Fibroblast of skin of left quadriceps (primary cell): ENCODE results near the gene LPIN1.
A peak's percentile ranks its signal among the peaks of the same experiment; 100 is the strongest.

Source experiments
- DNase-seq, 2 experiments: peaks; one replicate each; pipeline ENCODE4 v3.0.0-alpha.2; 2013; ENCODE audit warnings: low read depth in 2 of 2

LPIN1 gene

GRCh38 chr2:11762031-11762430, 15.6 kb downstream of the LPIN1 start:
- no peak for DNase-seq

GRCh38 chr2:11762799-11763461, 16.5 kb downstream of the LPIN1 start:
- DNase-seq, result no peak

DNA sequence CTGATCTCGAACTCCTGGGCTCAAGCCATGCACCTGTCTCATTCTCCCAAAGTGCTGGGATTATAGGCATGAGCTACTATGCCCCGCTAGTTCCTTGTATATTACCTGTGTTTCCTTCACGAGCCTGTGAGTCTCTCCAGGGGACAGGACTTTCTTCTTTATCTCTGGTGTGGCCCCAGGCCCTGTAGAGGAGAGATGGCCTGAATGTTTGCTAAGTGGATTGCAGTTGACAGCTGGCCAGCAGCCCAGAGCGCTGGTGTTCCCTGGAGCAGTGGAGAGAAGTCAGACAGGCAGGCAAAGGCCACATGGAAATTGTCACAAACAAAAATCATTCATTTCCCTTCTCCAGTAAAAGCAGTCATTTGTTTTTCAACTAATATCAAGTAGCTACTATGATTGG, 17.9 kb downstream of the LPIN1 start:
- DNase-seq, result no peak

DNA sequence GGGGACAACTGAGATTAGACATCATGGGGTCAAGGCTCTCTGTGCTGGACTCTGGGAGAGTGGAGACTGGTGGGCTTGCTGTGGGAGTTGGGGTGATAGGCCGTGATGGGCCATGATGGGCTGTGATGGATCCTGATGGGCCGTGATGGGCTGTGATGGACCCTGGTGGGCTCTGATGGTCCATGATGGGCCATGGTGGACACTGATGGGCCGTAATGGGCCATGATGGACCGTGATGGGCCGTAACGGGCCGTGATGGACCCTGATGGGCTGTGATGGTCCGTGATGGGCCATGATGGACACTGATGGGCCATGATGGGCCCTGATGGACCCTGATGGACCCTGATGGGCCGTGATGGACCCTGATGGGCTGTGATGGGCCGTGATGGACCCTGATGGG, 18.5 kb downstream of the LPIN1 start:
- no peak for DNase-seq

DNA sequence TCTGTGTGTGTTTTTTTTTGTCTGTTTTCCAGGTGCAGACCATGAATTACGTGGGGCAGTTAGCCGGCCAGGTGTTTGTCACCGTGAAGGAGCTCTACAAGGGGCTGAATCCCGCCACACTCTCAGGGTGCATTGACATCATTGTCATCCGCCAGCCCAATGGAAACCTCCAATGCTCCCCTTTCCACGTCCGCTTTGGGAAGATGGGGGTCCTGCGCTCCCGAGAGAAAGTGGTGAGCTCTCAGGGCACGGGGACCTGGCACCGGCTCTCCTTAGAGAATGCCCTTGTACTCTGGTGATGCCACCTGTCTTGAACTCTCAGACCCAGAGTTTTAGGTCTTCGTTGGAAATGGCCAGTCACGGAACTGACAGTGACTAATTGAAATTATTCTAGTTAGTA, 19.1 kb downstream of the LPIN1 start:
- no peak for DNase-seq

DNA sequence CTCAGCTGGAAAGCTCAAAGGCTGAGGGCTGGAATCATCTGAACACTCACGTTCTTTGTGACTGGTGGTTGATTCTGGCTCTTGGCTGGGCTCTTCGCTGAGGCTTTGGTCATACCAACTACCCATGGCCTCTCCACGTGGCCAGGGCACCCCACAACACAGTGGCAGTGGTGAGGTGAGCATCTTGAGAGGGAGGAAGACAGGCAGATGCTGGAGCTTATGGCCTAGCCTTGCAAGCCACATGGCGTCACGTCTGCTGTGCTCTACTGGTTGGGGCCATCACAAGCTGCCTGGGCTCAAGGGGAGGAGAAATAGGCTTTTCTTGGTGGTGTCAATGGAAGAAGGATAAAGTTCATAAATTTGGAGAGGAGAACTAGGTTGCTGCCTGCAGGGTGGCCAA, 19.6 kb downstream of the LPIN1 start:
- no peak for DNase-seq

GRCh38 chr2:11767779-11768178, 21.3 kb downstream of the LPIN1 start:
- no peak for DNase-seq

GRCh38 chr2:11768946-11769345, 22.5 kb downstream of the LPIN1 start:
- DNase-seq, result no peak

DNA sequence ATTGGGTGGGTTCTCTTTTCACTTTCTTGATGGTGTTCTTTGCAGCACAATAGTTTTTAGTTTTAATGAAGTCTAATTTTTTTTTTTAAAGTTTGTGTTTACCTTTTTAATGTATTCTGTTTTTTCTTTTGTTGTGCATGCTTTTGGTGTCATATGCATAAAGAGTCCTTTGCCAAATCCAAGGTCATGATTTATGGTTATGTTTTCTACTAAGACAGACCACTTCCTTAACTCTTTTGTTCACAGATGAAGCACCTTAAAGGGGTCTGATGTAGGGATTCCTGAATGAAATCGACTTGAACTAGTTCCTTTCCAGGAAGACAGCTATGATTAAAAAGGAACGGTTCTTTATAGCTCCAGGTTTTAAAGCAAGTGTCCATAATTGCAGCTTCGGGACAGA, 23.1 kb downstream of the LPIN1 start:
- DNase-seq, result no peak

DNA sequence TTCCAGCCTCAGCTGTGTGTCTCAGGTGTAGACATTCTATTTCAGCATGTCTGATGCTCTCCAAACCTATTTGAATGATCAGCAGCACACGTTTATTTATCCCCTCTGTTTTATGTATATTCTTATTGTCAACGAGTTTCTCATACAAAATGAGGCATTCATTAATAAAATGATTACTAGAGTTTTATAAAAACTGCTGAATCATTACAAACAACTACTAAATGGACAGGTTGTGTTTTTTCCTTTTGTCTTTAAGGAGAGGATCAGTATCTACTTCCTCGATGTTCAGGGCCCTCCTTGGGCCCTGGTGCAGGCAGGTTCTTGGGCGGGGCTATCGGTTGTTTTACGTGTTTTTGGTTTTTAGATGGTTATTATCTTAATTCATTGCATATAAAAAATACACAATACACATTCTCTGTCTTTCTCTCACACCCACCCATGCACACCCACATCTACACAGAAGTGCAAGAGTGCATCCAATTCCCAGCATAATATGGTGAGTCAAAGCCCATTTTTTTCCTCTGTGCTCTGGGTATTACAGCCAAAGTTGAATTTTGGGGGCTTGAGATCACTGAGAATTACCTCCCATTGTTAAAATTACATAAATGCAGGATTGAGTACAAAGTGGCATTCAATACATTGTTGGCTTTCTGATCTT, 24.2 kb downstream of the LPIN1 start:
- no peak for DNase-seq

GRCh38 chr2:11771971-11772615, 25.7 kb downstream of the LPIN1 start:
- DNase-seq, result no peak

DNA sequence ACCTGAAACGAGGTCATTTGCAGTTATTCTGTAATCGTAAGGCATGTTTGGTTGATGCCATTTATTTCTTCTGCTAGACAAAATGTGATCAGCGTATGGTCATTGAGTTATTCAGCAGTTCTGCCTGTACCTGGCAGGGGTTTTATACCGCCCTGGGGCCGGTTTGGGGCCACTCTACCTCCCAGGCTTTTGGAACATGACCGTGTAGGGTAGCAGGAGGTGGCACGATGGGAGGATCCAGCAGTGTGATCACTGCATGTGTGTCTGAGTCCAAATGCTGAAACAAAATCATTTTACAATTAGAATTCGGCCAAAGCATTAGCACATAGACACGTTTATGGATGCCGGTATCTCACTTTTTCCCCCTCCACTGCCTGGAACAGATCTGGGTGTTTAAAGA, 26.7 kb downstream of the LPIN1 start:
- DNase-seq, result no peak

DNA sequence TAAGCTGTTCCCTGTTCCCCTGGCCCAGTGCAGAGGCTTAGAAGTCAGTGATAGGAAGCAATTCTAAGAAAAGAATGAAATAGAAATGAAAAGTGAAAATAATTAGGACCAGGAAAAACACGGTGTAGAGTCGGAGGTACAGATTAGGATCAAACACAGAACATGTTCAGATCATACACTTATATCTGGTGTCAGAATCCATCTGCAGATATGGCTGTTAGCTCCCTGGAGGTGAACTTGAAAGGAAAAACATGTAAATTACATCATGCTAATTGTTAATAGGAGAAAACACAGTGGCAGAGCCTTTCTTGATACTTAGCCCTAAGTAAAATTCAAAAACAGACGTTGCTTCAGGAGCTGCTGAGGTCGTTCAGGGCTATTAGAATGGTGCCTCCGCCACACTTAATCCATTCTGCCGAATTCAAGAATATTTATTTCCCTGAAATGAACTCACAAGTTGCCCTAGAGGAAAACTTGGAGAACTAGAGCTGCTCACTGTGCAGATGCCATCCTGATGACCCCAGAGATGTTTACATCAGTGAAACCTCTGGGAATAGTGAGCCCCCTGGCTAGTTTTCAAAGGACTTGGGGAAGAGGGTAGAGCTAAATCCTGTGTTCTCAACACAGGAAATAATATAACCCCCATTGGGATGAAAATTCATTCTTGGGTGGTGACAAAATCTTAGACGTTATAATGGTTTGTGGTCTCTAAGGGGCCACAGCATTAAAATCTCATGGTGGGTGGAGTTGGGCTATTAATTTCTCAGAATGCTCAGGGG, 27.5 kb downstream of the LPIN1 start:
- no peak for DNase-seq

GRCh38 chr2:11774600-11774999, 28.2 kb downstream of the LPIN1 start:
- no peak for DNase-seq

- peak; percentile 40 to 43 for DNase-seq
Observed at GRCh38 chr2:11775384-11775783, 29.0 kb downstream of the LPIN1 start.

- no peak for DNase-seq
Observed at GRCh38 chr2:11777066-11777782, 30.8 kb downstream of the LPIN1 start.

GRCh38 chr2:11777886-11778415, 31.5 kb downstream of the LPIN1 start:
- no peak for DNase-seq

DNA sequence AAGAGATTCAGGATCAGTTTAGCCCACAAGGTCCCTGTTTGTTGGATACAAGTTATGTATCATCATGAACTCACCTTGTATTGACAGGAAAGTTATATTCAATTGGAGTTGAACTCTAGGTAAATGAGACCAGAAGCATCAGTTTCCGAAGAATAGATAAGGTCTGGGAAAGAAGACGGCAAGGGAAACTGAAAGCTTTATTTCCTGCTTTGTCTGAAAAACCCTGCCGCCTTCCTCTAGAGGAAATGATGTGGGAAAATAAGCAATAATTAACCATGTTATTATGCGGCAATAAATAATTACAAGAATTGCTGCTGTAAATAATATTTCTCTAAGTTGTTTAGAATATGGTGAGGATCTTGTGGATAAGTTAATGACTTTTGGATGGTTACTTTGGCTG, 32.0 kb downstream of the LPIN1 start:
- no peak for DNase-seq

- DNase-seq, result no peak
Observed at GRCh38 chr2:11778923-11779757, 32.7 kb downstream of the LPIN1 start.

GRCh38 chr2:11781602-11782001, 35.2 kb downstream of the LPIN1 start:
- DNase-seq, result no peak

- DNase-seq, result no peak
Observed at GRCh38 chr2:11784280-11784679, 37.8 kb downstream of the LPIN1 start.
